Measurements from ENCODE around the gene GNAS-AS1.

DNA sequence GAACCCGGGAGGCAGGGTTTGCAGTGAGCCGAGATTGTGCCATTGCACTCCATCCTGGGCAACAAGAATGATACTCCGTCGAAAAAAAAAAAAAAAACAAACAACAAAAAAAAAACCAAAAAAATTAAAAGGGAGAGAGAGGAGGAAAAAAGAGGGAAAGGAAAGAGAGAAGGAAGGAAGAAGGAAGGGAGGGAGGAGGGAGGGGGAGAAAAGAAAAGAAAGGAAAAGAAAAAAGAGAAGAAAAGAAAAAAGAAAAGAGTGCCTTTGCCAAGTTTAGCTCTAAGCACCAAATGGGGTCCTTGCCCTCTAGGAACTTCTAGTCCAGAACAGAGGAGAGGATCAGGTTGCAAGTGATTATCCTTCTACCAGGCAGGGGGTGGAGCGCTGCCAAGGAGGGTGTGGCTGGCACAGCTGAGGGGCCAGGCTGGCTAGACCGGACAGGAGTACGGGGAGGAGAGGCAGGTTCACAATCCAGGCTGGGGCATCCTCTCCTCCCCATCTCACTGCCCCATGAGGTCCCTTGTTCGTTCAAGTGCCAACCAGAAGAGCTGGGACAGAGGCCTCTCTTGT is 20.9 kb upstream of the GNAS-AS1 start:
- TF ChIP-seq, protein P1, sequence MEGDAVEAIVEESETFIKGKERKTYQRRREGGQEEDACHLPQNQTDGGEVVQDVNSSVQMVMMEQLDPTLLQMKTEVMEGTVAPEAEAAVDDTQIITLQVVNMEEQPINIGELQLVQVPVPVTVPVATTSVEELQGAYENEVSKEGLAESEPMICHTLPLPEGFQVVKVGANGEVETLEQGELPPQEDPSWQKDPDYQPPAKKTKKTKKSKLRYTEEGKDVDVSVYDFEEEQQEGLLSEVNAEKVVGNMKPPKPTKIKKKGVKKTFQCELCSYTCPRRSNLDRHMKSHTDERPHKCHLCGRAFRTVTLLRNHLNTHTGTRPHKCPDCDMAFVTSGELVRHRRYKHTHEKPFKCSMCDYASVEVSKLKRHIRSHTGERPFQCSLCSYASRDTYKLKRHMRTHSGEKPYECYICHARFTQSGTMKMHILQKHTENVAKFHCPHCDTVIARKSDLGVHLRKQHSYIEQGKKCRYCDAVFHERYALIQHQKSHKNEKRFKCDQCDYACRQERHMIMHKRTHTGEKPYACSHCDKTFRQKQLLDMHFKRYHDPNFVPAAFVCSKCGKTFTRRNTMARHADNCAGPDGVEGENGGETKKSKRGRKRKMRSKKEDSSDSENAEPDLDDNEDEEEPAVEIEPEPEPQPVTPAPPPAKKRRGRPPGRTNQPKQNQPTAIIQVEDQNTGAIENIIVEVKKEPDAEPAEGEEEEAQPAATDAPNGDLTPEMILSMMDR (IDR thresholded peaks at IDR 0.05; ENCODE audit: insufficient read depth, low read length, poor library complexity, severe bottlenecking), result no peak
- TF ChIP-seq EZH2phosphoT487 (conservative IDR thresholded peaks at IDR 0.05; ENCODE audit: low read length), result no peak

All from SU-DHL-6 (cell line).